Left lung (tissue), 10 donors: Measurements from ENCODE around the gene ENPP4. TPM values are rescaled to one million over a fixed set of nuclear protein-coding genes. Genes with fewer than 3 reads are reported as not detected.
A peak's percentile ranks its signal among the peaks of the same experiment; 100 is the strongest.

Experiments used
- ATAC-seq: fragments of 200-7000 bp; cut with Tn5 transposase; one replicate; pipeline ENCODE4 v1.9.1; 2020; ENCODE audit warnings: moderate library complexity
- DNase-seq, 4 donors: peaks; one replicate each; pipeline ENCODE4 v3.0.0-alpha.2; 2013 to 2020
- H3K27ac ChIP-seq, 2 donors: fragments of 200-600 bp; sonication (generic) in 1 of 2; one replicate each; pipeline versions ENCODE4 v1.5.0 to v1.8.0; 2020 to 2021
- H3K27me3 ChIP-seq, 2 donors: fragments of 200-600 bp; sonication (generic) in 1 of 2; one replicate each; pipeline versions ENCODE4 v1.5.0 to v1.8.0; 2020 to 2021
- H3K36me3 ChIP-seq, 2 donors: fragments of 200-600 bp; sonication (generic) in 1 of 2; one replicate each; pipeline versions ENCODE4 v1.5.0 to v1.8.0; 2020 to 2021
- H3K4me1 ChIP-seq, 2 donors: fragments of 200-600 bp; one replicate each; pipeline ENCODE4 v1.8.0; 2021
- H3K4me3 ChIP-seq, 2 donors: fragments of 200-600 bp; sonication (generic) in 1 of 2; one replicate each; pipeline versions ENCODE4 v1.5.0 to v1.8.0; 2020 to 2021; ENCODE audit warnings: mild to moderate bottlenecking in 1 of 2
- H3K9me3 ChIP-seq, 2 donors: fragments of 200-600 bp; sonication (generic) in 1 of 2; one replicate each; pipeline versions ENCODE4 v1.5.0 to v1.8.0; 2020 to 2021
- CTCF ChIP-seq, 2 donors: fragments of 200-600 bp; sonication (generic) in 1 of 2; IDR thresholded peaks; one replicate each; pipeline versions ENCODE4 v1.5.0 to v1.8.0; 2021; ENCODE audit warnings: antibody characterized with exemption in 2 of 2
- intact Hi-C, 2 donors: fragments of 100-400 bp; cut with DNase I; formaldehyde crosslinking; loops; one replicate each; pipeline versions ENCODE4 v1.11.2 to v1.14.2; 2022
- polyA plus RNA-seq, 6 donors: library from polyadenylated mRNA; unstranded; fragments of 120-200 nt; gene quantifications; one replicate each; pipeline ENCODE4 v1.2.1, GENCODE V29; 2013; ENCODE audit not compliant: insufficient read length in 6 of 6
- total RNA-seq, 2 donors: library from RNA; stranded (reverse); fragmentation: NEBNext Ultra II Directional; extraction: Animal tissue kit (Norgen Biotek cat#: 25700); gene quantifications; one replicate each; pipeline ENCODE4 v1.2.1, GENCODE V29; 2021
- donor health status: DM: no; HTN: yes; CAD: no.
- donor health status: DM: no; HTN: no; CAD: no.

Gene ENPP4
- total and polyA plus RNA-seq, 8 donors, result 9.7 to 18.8 (median 12.1) TPM

- H3K36me3 ChIP-seq, result no peaks in the 10 kb centered on the region
- H3K4me1 ChIP-seq, result no peaks in the 10 kb centered on the region
- no peak for TF ChIP-seq CTCF (IDR thresholded peaks at IDR 0.05)
- DNase-seq (no peak), ATAC-seq (no peak)
- H3K4me3 ChIP-seq, result no peak overlapping the region
- no peaks in the 10 kb centered on the region for H3K9me3 ChIP-seq
- no peak overlapping the region for H3K27ac ChIP-seq
- intact Hi-C loops, result no loop called here
- no peaks in the 10 kb centered on the region for H3K27me3 ChIP-seq
Observed at GRCh38 chr6:46160102-46160501, 30.3 kb downstream of the ENPP4 start.

- Histone ChIP-seq H3K4me3 (peak within 1 kb of the TSS; percentile 51 to 54), H3K27me3 (peaks cover 0 to 27% of the 10 kb centered on the region in 2 donors), H3K9me3 (no peaks in the 10 kb centered on the region), H3K36me3 (no peaks in the 10 kb centered on the region), H3K4me1 (peaks cover 0 to 6% of the 10 kb centered on the region in 2 donors), H3K27ac (peak within 1 kb of the TSS in 1 of 2 donors; percentile 18)
- peak; percentile 99 for ATAC-seq
- peak; percentile 53 to 94 (median 87) for DNase-seq
- intact Hi-C loops, result no loop called here
- TF ChIP-seq CTCF (IDR thresholded peaks at IDR 0.05), result no peak
Observed at GRCh38 chr6:46170357-46171289, 40.8 kb downstream of the ENPP4 start, which contains the start of gene ENPP5. TSS of gene ENPP5 (minus strand) at chr6:46170980. CDS start at chr6:46168262, 2,718 bp downstream.

- intact Hi-C loops, result no loop called here
- H3K4me3 ChIP-seq, result no peak overlapping the region
- peaks cover 0 to 27% of the 10 kb centered on the region in 2 donors for H3K27me3 ChIP-seq
- no peaks in the 10 kb centered on the region for H3K9me3 ChIP-seq
- H3K27ac ChIP-seq, result no peak overlapping the region
- no peak for DNase-seq
- TF ChIP-seq CTCF (IDR thresholded peaks at IDR 0.05), result no peak
- H3K4me1 ChIP-seq, result peaks cover 0 to 6% of the 10 kb centered on the region in 2 donors
- ATAC-seq, result no peak
- H3K36me3 ChIP-seq, result no peaks in the 10 kb centered on the region
Observed at GRCh38 chr6:46172176-46172575, 42.4 kb downstream of the ENPP4 start.

GRCh38 chr6:46174904-46175303 is 45.1 kb downstream of the ENPP4 start:
- intact Hi-C loops, result no loop called here
- Histone ChIP-seq H3K36me3 (no peaks in the 10 kb centered on the region), H3K4me1 (peaks cover 0 to 6% of the 10 kb centered on the region in 2 donors), H3K9me3 (no peaks in the 10 kb centered on the region), H3K4me3 (no peak overlapping the region), H3K27me3 (peaks cover 0 to 19% of the 10 kb centered on the region in 2 donors), H3K27ac (no peak overlapping the region)
- no peak for TF ChIP-seq CTCF (IDR thresholded peaks at IDR 0.05)
- DNase-seq (no peak), ATAC-seq (no peak)

GRCh38 chr6:46175446-46175845 is 45.7 kb downstream of the ENPP4 start:
- intact Hi-C loops, result no loop called here
- Histone ChIP-seq H3K27ac (no peak overlapping the region), H3K4me3 (no peak overlapping the region), H3K4me1 (peaks cover 0 to 6% of the 10 kb centered on the region in 2 donors), H3K36me3 (no peaks in the 10 kb centered on the region), H3K9me3 (no peaks in the 10 kb centered on the region), H3K27me3 (peaks cover 0 to 14% of the 10 kb centered on the region in 2 donors)
- TF ChIP-seq CTCF (IDR thresholded peaks at IDR 0.05), result no peak
- DNase-seq, result no peak
- no peak for ATAC-seq
